Measurements from ENCODE around the gene PANK2. TPM values are rescaled to one million over a fixed set of nuclear protein-coding genes. Genes with fewer than 3 reads are reported as not detected.
"Not testable (repeated sequence)": the region's sequence is repeated elsewhere in the genome, so short reads cannot be mapped to it uniquely, and the experiment has no call there.

PANK2 gene
- polyA plus RNA-seq, 1 experiment = 32.2 TPM

- DNase-seq (ENCODE audit: low read depth, low spot score) = no peak
- CTCF ChIA-PET = no interaction called here
- Histone ChIP-seq H3K27ac (ENCODE audit: low read depth, low read length) (no peak overlapping the region), H3K4me3 (ENCODE audit: low read depth, low read length) (no peak overlapping the region), H3K9me3 (ENCODE audit: control insufficient read depth, insufficient read depth, low read length) (no peaks in the 10 kb centered on the region), H3K27me3 (ENCODE audit: control insufficient read depth, insufficient read depth, low read length) (no peaks in the 10 kb centered on the region)
- POLR2A ChIA-PET = no interaction called here
- no peak for TF ChIP-seq CTCF (IDR thresholded peaks at IDR 0.05; ENCODE audit: low read depth, low read length)
Measured at GRCh38 chr20:3940905-3941304, 51.7 kb downstream of the PANK2 start.

GRCh38 chr20:3946666-3947065 lies 57.5 kb downstream of the PANK2 start:
- H3K27ac ChIP-seq (ENCODE audit: low read depth, low read length); H3K27me3 ChIP-seq (ENCODE audit: control insufficient read depth, insufficient read depth, low read length); CTCF ChIA-PET; H3K4me3 ChIP-seq (ENCODE audit: low read depth, low read length); H3K9me3 ChIP-seq (ENCODE audit: control insufficient read depth, insufficient read depth, low read length); DNase-seq (ENCODE audit: low read depth, low spot score); POLR2A ChIA-PET: not testable (repeated sequence)

GRCh38 chr20:3964719-3965118 lies 75.5 kb downstream of the PANK2 start:
- DNase-seq (ENCODE audit: low read depth, low spot score) = no peak
- Histone ChIP-seq H3K27ac (ENCODE audit: low read depth, low read length) (no peak overlapping the region), H3K4me3 (ENCODE audit: low read depth, low read length) (no peak overlapping the region), H3K27me3 (ENCODE audit: control insufficient read depth, insufficient read depth, low read length) (no peaks in the 10 kb centered on the region), H3K9me3 (ENCODE audit: control insufficient read depth, insufficient read depth, low read length) (no peaks in the 10 kb centered on the region)
- ChIA-PET CTCF (interaction anchor here (1.0 kb wide), 2 partner anchors 8 to 121 kb away, joined by 3 to 4 read pairs; no protein-coding TSS in a partner anchor), POLR2A (no interaction called here)
- TF ChIP-seq CTCF (IDR thresholded peaks at IDR 0.05; ENCODE audit: low read depth, low read length) = no peak

GRCh38 chr20:3966571-3966970 lies 77.4 kb downstream of the PANK2 start:
- ChIA-PET CTCF (interaction anchor here (0.6 kb wide), 1 partner anchor 108 kb away, joined by 6 read pairs; no protein-coding TSS in a partner anchor), POLR2A (interaction anchor here (0.7 kb wide), 1 partner anchor 24 kb away, joined by 4 read pairs; no protein-coding TSS in a partner anchor)
- no peak for TF ChIP-seq CTCF (IDR thresholded peaks at IDR 0.05; ENCODE audit: low read depth, low read length)
- DNase-seq (ENCODE audit: low read depth, low spot score) = no peak
- Histone ChIP-seq H3K27ac (ENCODE audit: low read depth, low read length) (no peak overlapping the region), H3K27me3 (ENCODE audit: control insufficient read depth, insufficient read depth, low read length) (no peaks in the 10 kb centered on the region), H3K4me3 (ENCODE audit: low read depth, low read length) (no peak overlapping the region), H3K9me3 (ENCODE audit: control insufficient read depth, insufficient read depth, low read length) (no peaks in the 10 kb centered on the region)

- Histone ChIP-seq H3K27me3 (ENCODE audit: control insufficient read depth, insufficient read depth, low read length) (no peaks in the 10 kb centered on the region), H3K4me3 (ENCODE audit: low read depth, low read length) (no peak overlapping the region), H3K9me3 (ENCODE audit: control insufficient read depth, insufficient read depth, low read length) (no peaks in the 10 kb centered on the region), H3K27ac (ENCODE audit: low read depth, low read length) (no peak overlapping the region)
- TF ChIP-seq CTCF (IDR thresholded peaks at IDR 0.05; ENCODE audit: low read depth, low read length) = no peak
- POLR2A ChIA-PET = no interaction called here
- CTCF ChIA-PET = no interaction called here
- DNase-seq (ENCODE audit: low read depth, low spot score) = no peak
Measured at GRCh38 chr20:3970016-3970415, 80.8 kb downstream of the PANK2 start.

- ChIA-PET CTCF (no interaction called here), POLR2A (no interaction called here)
- no peak overlapping the region for H3K4me3 ChIP-seq (ENCODE audit: low read depth, low read length)
- no peaks in the 10 kb centered on the region for H3K27me3 ChIP-seq (ENCODE audit: control insufficient read depth, insufficient read depth, low read length)
- TF ChIP-seq CTCF (IDR thresholded peaks at IDR 0.05; ENCODE audit: low read depth, low read length) = no peak
- H3K9me3 ChIP-seq (ENCODE audit: control insufficient read depth, insufficient read depth, low read length) = no peaks in the 10 kb centered on the region
- no peak overlapping the region for H3K27ac ChIP-seq (ENCODE audit: low read depth, low read length)
- no peak for DNase-seq (ENCODE audit: low read depth, low spot score)
Measured at GRCh38 chr20:3971145-3971544, 82.0 kb downstream of the PANK2 start.

All from AG04450 (cell line).